NCI-H524 treated with DMSO at 0.1 percent for 48 hours (cell line): ENCODE measurements around the gene PIGH.
A peak's percentile ranks its signal among the peaks of the same experiment; 100 is the strongest.
"Not testable (repeated sequence)": the region's sequence is repeated elsewhere in the genome, so short reads cannot be mapped to it uniquely, and the experiment has no call there.

Source experiments
- DNase-seq: peaks from one replicate; lab custom pipeline; 2025; lab: John Stamatoyannopoulos, UW

The PIGH gene

GRCh38 chr14:67551123-67551522 lies 48.9 kb downstream of the PIGH start:
- DNase-seq: no peak

DNA sequence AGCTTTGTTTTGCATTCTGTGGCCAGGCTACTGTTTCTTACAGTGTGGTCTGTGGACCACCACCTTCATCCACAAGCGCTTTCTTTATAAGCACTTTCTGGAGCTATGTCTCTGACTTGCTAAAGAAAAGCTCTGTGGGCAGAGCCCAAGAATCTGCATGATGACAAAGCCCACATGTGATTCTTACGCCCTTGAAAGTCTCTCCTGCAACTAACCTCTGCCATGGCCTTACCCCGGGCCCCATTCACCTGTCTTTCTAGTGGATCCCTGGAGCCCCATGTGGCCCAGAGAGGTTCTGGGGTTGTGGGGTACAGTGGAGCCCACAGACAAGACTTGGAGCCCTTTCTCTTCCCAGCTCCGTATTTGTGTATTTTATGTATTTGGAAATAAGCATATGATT lies 50.3 kb downstream of the PIGH start:
- no peak for DNase-seq

DNA sequence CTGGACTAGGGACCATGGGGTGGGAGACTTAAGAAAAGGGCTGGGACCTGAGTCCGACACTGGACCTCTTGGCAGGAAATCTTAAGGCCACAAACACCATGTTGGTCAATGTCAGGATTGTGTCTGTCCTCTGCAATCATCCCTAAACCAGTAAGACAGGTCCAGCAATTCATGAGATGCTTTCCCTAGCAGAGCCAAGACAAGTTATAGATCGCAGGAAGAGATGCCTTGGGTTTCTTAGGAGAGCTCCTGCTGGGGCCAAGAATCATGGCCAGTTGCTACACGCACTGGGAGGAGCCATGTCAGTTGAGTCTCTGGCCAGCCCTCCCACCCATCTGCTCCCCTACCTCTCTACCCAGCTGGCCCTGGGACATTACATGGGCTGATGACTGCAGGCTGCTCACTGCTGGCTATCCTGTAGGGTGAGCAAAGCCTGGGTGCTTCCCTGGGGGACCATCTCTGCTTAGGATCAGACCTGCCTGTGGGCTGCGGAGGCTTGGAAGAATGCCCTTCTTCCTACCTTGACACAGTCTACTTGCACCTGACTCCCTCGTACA lies 52.8 kb downstream of the PIGH start:
- DNase-seq: peak; percentile 63

DNA sequence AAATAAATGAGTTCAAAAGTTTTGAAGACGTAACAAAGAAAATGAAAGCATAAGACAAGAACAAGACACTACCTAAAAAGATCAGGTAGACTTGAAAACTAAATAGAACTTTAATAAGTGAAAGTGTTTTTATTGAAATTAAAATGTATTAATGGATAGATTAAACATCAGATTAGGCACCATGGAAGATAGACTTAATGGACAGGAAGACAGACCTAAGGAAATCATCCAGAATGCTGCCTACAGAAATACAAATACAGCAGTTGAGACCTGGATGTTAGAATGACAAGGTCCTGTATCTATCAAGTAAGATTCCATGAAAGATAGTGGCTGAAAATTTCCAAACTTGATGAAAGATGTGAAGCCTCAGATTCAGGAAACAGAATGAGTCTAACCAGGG lies 55.5 kb downstream of the PIGH start:
- DNase-seq: no peak

- not testable (repeated sequence) for DNase-seq
Observed at GRCh38 chr14:67542620-67543019, 57.4 kb downstream of the PIGH start.

DNA sequence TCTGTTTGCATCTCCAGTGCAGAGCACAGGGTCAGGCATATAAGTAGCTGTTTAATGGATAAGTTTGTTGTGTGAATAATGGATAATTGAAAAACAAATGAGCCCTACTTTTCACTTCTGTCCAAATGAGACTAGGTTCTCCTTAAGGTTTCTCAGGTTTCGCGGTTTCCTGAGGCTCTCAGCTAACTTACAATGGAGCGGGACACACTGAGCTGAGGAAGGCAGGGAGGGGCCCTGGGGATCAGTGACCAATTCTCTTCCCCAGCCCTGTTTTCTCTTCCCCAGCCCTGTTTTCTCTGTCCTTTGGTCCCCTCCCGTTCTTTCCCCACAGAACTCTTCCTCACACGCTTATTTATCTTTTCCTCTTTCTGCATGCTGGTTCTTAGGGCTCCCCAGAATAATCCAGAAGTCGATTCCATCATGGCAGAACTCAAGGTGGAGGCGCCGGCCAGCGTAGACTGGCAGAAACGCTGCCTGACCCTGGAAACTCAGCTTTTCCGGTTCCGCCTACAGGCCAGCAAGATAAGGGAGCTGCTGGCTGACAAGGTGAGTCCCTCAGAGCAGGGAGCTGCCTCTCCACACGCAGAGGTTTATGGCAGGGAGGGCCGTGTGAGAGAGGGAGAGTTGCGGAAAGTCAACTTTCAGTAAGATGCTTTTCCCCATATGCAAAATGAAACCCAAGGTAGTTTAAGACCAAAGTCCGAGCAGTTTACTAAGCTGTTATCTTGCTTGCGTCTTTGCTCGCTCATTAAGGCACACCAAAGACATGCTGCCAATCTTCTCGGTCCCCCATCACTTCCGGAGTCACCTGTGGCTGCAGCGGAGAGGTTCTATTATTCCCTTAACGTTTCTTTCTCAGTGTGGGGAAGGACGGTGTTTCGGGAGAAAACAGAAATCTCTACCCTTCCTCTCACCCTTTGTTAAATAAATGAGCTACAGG lies 58.4 kb downstream of the PIGH start:
- DNase-seq: no peak
